Measurements from ENCODE around the gene IL12RB1. TPM values are rescaled to one million over a fixed set of nuclear protein-coding genes. Genes with fewer than 3 reads are reported as not detected.

IL12RB1 gene
- polyA plus RNA-seq, 1 experiment: 0.10 TPM

DNA sequence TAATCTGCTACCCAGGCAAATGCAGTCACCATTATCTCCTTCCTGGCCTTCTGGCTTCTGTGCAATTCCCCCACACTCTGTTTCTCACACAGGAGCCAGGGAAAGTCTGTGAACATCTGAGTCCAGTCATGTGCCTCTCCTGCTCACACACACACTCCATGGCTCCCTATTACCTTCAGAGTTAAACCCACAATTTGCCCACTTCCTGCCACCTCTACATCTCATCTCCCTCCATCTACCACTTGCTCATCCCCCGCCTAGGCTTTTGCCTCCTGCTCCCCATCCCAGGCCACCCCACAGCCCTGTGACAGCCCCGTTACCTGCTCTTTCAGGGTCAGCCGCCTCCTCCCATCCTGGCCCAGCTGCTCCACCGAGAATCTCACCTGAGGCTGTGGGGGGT lies 13.5 kb downstream of the IL12RB1 start:
- TF ChIP-seq, protein P1, sequence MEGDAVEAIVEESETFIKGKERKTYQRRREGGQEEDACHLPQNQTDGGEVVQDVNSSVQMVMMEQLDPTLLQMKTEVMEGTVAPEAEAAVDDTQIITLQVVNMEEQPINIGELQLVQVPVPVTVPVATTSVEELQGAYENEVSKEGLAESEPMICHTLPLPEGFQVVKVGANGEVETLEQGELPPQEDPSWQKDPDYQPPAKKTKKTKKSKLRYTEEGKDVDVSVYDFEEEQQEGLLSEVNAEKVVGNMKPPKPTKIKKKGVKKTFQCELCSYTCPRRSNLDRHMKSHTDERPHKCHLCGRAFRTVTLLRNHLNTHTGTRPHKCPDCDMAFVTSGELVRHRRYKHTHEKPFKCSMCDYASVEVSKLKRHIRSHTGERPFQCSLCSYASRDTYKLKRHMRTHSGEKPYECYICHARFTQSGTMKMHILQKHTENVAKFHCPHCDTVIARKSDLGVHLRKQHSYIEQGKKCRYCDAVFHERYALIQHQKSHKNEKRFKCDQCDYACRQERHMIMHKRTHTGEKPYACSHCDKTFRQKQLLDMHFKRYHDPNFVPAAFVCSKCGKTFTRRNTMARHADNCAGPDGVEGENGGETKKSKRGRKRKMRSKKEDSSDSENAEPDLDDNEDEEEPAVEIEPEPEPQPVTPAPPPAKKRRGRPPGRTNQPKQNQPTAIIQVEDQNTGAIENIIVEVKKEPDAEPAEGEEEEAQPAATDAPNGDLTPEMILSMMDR (IDR thresholded peaks at IDR 0.05; ENCODE audit: insufficient read depth, low read depth, low read length): no peak
- Histone ChIP-seq H3K27me3 (ENCODE audit: control insufficient read depth, insufficient read depth, low read length) (no peaks in the 10 kb centered on the region), H3K4me3 (ENCODE audit: low read depth, low read length) (no peak overlapping the region), H3K36me3 (ENCODE audit: control insufficient read depth, insufficient read depth, low read length) (no peaks in the 10 kb centered on the region)
- ChIA-PET POLR2A (no interaction called here), CTCF (no interaction called here)
- DNase-seq (ENCODE audit: low read depth): no peak

DNA sequence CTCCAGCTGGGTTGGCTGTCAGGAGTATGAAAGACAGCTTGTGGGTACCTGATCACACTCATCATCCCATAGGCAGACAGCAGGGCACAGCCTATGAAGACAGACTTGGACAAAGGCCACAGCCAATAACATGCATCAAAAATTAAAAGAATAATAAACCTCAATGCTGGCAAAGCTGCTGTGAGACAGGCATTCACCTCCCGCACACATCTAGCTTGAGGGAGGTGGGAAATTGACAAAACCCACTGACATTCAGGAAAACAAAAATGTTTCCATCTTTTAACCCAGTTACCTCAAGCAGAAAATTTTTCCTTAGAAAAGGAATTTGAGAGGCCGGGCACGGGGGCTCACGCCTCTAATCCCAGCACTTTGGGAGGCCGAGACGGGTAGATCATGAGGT lies 14.4 kb downstream of the IL12RB1 start:
- POLR2A ChIA-PET: no interaction called here
- DNase-seq (ENCODE audit: low read depth): no peak
- CTCF ChIA-PET: interaction anchor here (0.6 to 1.5 kb wide), 4 partner anchors 10 to 278 kb away, joined by 3 to 5 read pairs (median 4); no protein-coding TSS in a partner anchor
- TF ChIP-seq, protein P1 (IDR thresholded peaks at IDR 0.05; ENCODE audit: insufficient read depth, low read depth, low read length): no peak
- Histone ChIP-seq H3K27me3 (ENCODE audit: control insufficient read depth, insufficient read depth, low read length) (no peaks in the 10 kb centered on the region), H3K36me3 (ENCODE audit: control insufficient read depth, insufficient read depth, low read length) (no peaks in the 10 kb centered on the region), H3K4me3 (ENCODE audit: low read depth, low read length) (no peak overlapping the region)

DNA sequence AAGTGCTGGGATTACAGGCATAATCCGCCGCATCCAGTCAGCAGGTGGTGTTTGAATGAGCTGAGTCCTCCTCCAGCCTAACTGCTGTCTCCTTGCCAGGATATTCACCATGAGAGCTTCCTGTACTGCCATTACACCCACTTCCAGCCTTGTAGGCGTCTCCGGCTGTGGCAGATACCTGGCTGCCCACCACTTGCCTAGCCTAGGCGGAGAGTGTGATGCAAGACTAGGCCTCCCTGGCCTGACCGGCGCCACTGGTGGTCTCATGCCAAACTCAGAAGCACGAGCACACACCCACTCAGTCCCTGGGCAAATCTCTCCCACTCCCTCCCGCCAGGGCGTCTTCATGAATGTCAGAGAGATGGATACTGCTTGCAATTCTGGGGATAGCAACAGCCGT lies 16.6 kb downstream of the IL12RB1 start:
- Histone ChIP-seq H3K27me3 (ENCODE audit: control insufficient read depth, insufficient read depth, low read length) (no peaks in the 10 kb centered on the region), H3K36me3 (ENCODE audit: control insufficient read depth, insufficient read depth, low read length) (no peaks in the 10 kb centered on the region), H3K4me3 (ENCODE audit: low read depth, low read length) (no peak overlapping the region)
- no peak for DNase-seq (ENCODE audit: low read depth)
- CTCF ChIA-PET: interaction anchor here (1.1 kb wide), 1 partner anchor 11 kb away, joined by 3 read pairs; no protein-coding TSS in a partner anchor
- TF ChIP-seq, protein P1 (IDR thresholded peaks at IDR 0.05; ENCODE audit: insufficient read depth, low read depth, low read length): no peak
- POLR2A ChIA-PET: no interaction called here

DNA sequence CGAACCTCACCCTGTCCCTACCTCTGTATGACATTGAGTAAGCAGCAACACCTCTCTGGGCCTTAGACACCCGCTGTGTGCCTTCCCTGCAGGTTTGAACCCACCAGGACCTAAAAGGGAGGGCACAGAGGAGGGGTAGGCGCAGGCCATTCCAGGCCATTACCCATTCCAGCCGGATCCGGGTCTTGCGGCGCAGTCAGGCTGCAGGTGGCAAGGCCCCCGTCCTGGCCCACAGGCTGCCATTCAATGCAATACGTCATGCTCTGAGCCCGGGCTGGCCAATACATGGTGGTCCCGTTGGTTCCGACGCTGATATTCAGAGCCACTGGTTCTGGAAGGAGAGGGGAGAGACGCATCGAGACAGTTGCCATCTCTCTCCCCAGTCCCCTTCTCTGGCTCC lies 17.4 kb downstream of the IL12RB1 start:
- TF ChIP-seq, protein P1 (IDR thresholded peaks at IDR 0.05; ENCODE audit: insufficient read depth, low read depth, low read length): no peak
- ChIA-PET CTCF (interaction anchor here (1.0 kb wide), 1 partner anchor 12 kb away, joined by 3 read pairs; no protein-coding TSS in a partner anchor), POLR2A (no interaction called here)
- no peaks in the 10 kb centered on the region for H3K36me3 ChIP-seq (ENCODE audit: control insufficient read depth, insufficient read depth, low read length)
- DNase-seq (ENCODE audit: low read depth): no peak
- H3K27me3 ChIP-seq (ENCODE audit: control insufficient read depth, insufficient read depth, low read length): no peaks in the 10 kb centered on the region
- H3K4me3 ChIP-seq (ENCODE audit: low read depth, low read length): no peak overlapping the region

DNA sequence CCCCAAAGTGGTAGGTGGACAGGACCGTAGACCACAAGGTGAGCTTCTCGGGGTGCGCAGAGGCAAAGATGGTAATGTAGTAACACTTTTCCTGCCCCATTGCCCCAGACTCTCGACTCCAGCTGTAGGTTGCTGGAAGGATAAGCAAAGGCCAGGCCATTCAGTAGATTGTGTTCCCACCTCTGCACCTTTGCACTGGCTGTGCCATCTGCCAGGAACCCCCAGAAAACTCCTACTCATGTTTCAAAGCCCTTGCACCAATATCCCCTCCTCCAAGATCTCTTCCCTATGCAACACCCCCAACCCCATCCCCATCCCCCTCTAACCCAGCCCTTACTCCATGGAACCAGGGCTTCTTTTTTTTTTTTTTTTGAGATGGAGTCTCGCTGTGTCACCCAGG lies 18.3 kb downstream of the IL12RB1 start:
- DNase-seq (ENCODE audit: low read depth): no peak
- TF ChIP-seq, protein P1 (IDR thresholded peaks at IDR 0.05; ENCODE audit: insufficient read depth, low read depth, low read length): no peak
- Histone ChIP-seq H3K27me3 (ENCODE audit: control insufficient read depth, insufficient read depth, low read length) (no peaks in the 10 kb centered on the region), H3K4me3 (ENCODE audit: low read depth, low read length) (no peak overlapping the region), H3K36me3 (ENCODE audit: control insufficient read depth, insufficient read depth, low read length) (no peaks in the 10 kb centered on the region)
- ChIA-PET POLR2A (no interaction called here), CTCF (interaction anchor here (1.6 kb wide), 1 partner anchor 9 kb away, joined by 5 read pairs; no protein-coding TSS in a partner anchor)
